HG03457 (cell line): ENCODE measurements around the gene OXGR1.
"Not testable (repeated sequence)": the region's sequence is repeated elsewhere in the genome, so short reads cannot be mapped to it uniquely, and the experiment has no call there.

Source experiments
- ATAC-seq: cut with Tn5 transposase; IDR thresholded peaks from one replicate; pipeline ENCODE4 v1.9.1; 2021; ENCODE audit warnings: moderate number of reproducible peaks; ENCODE audit not compliant: unreplicated experiment

OXGR1 gene

DNA sequence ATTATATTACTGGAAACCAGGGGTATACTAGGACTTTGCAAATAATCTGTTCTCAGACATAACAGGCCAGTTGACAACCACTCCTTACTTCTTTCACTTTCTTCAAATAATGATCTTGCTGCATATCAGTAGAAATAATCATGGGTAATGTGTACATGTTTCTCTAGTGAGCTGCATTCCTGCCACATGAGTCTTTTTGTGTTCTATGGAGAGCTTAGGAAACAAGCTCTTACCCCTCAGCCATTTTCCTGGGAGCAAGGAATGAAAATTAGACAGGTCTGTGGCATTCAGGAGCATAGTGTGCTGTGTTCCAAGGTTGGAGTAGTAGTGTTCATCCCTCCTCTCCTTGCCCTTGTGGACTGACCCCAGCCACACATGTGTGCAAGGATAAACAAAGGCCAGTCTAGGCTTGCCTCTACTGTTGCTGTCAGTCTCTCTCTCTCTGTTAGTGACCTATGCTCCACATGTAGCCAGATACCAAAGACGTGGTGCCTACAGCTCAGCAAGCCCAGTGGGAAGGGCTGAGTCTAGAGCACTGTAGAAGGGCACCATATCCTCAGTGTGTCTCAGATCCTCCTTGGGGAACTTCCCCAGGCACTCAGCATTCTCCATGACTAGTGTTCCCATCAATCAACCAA is 11.5 kb upstream of the OXGR1 start:
- ATAC-seq, result no peak

DNA sequence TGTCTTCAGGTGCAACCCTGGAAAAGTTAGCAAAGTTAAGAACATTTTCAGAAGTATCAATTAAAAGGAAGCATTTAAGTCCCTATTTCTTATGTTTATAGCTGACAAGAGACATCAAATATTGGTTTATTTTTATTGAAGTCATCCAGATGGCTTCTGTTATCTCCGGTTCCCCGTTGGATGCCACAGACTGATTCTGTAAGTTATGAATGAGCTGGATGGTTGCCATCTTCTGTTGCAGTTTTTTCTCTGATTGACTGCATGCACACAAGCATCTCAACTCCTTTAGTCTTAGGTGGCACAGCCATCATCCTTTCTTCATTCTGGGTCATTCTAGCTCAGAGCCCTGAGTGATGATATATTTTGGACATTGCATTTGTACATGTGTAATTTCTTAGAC is 10.6 kb upstream of the OXGR1 start:
- no peak for ATAC-seq

DNA sequence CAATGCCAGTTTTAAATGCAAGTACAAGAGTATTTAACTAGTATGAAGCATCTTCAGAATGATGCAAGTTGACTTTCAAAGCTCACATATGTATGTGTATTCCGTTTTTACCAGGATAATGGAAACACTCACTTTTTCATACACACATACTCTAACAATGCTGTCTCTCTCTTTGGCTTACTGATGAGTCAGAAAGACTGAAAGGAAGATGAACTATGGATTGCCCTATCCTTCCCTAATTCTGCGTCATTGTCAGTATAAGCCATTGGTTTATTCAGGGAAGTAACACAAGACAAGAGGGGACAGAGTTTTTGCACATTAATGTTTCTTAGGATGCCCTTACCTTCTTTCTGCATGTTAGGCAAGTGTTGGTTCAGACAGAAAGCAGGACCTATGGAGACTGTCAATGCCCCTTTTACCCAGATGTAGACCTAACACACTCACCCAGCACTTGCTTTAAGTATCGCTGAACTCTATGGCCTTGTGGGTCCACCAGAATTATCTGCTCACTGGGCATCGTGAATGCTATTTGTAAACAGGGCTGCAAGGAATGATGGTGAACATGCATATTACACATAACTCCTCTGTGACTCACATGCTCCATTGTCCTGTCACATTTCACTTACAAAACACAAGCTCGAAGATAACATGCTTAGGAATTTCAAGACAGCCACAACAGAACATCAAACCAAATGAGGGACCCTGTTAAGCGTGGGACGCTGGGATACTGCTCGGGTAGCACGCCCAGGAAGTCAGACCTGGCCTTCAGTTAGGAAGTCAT is 10.0 kb upstream of the OXGR1 start:
- no peak for ATAC-seq

DNA sequence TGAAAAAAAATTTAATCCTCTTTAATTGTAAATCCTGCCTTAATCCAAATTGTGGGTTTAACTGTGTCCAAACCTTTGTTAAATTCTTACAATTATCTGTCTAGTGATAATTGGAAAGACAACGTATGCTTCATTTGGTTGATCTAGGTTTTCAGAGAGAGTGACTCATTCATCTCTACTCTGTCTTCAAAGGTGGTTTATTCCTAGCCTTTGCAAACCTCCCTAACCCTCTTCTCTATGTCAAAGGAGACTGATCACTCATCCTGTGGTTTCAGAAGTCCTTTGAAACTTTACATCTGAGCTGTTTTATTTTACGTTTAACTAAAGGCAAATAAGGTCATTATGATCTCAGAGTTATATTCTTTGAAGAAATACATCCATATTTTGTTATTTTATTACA is 8.8 kb upstream of the OXGR1 start:
- no peak for ATAC-seq

DNA sequence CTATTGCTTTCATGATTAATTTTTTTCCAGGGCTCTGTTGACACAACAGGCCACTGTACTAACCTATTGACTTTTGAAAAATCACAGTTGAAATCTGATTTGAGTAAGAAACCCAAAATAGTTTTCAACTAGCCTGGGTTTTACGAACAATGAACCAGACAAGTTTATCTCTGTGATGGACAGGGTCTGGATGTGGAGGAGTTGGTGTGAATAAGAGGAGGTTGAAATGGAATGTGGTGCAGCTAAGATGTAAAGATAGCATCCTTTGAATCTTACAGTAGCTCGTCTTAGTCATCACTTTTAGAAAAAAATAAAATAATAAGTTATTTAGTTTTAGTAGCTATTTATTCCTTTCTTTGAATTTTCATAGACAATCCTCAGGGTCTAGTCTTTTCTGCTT is 8.3 kb upstream of the OXGR1 start:
- no peak for ATAC-seq

DNA sequence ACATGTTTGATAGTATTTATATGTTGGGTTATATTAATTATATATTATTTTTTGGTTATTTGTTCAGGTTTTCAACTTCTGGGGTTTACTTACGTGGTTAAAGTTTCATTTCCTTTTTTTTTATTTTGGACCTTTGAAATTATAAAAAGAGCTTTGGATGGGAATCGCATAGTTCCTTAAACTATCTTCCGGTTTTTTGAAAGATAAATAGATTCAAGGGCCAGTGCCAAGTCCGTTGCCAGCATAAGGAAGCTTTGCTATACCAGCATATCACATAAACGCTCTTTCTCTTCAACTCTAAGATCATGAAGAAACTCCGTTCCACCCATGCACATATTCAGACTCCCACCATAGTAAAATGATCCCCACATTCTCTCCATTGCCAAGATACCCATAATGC is 7.4 kb upstream of the OXGR1 start:
- ATAC-seq, result no peak

DNA sequence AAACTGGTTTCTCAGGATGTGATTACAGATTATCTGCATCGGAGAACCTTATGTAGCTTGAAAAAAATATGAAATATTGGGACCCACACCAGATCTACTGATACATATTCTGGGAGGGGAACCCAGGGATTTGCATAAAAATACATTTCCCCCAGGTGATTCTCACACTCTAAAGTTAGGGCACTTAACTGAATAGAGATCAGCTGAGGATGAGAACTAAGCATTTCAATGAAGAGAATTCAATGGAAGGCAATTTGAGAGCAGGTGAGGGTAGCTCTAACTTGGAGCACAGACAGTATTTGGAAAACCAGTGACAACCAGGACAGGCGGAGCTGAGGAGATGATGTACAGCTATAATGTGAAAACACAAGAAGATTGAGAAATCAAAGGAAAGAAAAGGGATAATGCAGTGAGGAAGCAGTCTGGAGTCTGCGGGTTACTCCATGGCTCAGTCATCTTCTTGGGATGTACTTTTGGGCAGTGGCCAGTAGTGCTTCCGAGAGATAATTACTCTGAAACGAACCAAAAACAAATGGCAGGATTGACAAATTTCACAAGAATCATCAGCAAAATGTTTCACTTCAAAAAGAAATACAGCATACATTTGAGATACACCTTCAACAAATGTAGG is 6.1 kb upstream of the OXGR1 start:
- no peak for ATAC-seq

DNA sequence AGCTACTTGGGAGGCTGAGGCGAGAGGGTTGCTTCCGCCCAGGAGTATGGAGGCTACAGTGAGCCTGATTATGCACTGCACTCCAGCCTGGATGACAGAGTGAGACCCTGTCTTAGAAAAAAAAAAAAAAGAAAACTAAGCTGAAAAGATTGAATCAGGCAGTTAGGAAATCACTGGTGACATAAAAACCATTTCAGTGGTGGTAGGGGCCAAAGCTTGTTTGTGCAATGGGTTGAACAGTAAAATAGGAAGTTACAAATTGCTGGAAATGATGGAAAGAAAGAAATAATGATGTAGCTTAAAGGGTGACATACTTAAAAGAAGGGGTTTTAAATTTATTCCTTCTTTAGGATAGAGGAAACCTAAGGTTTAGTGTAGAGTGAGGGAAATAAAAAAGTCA is 4.8 kb upstream of the OXGR1 start:
- no peak for ATAC-seq

DNA sequence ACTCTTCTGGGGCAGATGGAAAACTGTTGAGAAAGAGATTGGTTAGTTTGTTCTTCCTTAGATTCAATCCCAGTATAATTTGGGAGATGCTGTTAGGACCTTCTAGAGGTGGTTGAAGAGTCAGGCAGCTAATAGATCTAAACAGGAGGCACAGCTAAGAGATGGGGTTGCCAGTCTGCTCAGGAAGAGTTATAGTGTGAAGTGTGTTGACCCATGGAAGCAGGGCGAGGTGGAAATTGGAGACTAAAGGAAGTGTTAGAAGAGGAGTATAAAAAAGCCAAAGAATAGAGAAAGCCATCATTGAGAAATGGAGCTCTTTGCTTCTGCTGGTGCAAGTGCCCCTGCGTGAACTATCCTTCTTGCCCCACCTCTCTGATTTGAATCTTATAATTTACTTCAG is 3.8 kb upstream of the OXGR1 start:
- no peak for ATAC-seq

DNA sequence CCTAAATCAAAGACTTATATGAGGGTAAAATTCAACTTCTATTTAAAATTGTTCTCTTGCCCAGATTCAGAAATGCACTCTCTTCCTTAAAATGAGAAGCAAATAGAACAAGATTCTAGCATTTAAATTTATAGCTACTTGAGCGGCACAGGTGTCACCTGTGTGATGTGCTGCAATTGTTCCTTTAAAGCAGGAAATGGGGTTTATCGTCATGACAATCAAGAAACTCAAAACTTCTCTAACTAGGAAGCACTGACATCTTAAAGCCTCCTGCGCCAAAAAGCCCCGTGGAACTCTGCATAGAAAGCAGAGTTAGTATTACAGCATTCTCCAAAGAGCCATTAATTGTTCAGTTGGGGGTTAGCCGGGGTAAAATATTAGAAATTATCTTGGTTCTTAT is 2.6 kb upstream of the OXGR1 start:
- ATAC-seq, result no peak

DNA sequence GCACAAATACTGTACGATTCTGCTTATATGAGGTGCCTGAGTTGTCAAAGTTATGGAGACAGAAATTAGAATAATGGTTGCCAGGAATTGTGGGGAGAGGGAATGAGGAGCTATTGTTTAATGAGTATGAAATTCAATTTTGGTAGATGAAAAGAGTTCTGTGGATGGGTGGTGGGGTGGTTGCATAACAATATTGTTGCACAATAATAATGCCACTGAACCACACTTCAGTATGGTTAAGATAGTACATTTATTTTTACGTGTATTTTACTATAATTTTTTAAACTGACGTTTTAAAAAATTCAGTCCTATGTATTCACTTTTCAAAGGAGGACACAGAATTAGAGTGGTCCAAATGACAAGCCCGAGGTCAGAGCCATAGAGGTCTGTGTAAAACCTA is 1.8 kb upstream of the OXGR1 start:
- ATAC-seq, result no peak

DNA sequence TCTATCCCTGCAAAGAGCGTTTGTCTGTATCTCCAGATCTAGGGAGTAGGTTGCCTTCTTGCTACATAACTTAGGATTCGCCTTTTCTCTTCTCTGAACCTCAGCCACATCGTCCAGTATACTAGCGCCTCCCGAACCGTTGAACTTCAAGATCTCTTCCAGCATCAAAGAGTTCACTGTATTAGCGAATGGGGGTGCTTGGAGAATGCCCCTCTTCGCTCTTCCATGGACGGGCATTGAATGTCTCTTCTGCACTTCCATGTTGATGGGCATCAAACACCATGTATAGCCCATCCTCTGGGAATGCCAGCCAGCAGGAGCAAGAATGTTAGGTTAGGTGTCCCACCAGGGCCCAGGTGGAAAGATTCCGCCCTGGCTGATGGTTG is 575 bp upstream of the OXGR1 start:
- ATAC-seq, result no peak

DNA sequence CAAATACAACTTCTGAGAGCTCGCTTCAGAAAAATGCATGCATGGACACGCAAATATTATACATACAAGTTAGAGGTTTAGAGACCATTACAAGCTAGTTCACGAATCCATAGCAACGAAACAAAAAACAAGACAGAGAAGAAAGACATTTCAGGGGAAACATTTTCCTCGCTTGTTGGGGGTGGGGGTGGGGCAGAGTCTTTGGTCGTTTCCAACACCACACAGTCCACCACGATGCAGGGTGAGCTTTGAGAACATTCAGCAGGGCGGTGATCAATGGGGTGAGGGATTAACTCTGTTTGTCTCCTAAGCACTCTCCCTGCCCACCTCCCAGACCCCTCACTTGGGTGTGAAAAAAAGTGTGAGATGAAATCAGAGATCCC is 651 bp downstream of the OXGR1 start:
- ATAC-seq, result no peak

DNA sequence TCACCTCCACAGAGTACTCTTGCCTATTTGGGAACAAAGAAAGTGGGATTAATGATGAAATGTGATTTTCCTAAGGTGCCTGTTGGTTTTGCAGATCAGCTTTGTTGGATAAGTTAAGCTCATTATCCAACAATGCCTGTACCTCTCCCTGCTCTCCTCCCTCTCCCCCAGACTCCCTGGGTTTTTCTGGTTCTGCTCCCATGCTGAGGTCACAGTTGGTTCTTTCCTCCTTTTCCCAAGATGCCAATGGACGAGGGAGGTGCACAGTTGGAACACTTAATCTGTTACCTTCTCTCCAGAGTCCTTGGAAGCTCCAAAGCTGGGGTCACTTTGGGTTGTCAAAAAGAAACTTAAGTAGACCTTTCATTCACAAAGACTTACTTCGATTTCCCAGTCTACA is 1.6 kb downstream of the OXGR1 start:
- ATAC-seq, result no peak

DNA sequence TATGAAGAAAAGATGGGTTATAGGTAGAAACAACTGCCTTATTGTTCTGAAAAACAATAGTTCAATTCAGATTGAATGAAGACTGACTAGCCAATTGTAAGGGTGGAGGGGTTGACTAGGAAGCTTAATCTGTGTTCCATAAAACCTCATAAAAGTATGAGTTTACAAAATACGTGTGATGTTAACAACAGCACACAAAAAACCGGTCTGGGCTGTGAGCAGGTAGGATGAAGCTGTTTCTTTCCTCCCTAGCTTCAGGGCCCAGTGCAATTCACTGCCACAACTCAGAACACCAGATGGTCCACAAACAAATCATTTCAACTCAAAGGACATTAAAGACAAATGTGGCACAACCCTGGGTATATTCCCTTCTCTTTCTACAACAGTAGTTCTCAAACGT is 3.2 kb downstream of the OXGR1 start:
- ATAC-seq, result no peak

DNA sequence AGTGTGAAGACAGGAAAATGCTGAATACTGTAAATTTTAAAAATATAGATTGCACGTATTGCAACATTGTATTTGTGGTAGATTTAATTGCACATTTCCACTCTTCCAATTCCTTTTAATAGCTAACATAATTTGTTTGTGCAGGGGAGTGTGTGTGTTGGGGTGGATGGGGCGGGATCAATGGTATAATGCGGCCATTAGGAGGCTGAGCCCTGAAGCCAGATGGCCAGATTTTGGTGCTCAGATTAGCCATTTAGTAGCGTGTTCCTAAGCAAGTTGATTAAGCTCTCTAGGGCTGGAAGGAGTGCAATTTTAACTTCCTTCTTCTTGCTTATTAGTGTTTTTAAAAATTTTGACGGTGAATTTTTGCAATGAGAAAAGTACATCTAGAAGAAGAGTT is 5.8 kb downstream of the OXGR1 start:
- no peak for ATAC-seq

DNA sequence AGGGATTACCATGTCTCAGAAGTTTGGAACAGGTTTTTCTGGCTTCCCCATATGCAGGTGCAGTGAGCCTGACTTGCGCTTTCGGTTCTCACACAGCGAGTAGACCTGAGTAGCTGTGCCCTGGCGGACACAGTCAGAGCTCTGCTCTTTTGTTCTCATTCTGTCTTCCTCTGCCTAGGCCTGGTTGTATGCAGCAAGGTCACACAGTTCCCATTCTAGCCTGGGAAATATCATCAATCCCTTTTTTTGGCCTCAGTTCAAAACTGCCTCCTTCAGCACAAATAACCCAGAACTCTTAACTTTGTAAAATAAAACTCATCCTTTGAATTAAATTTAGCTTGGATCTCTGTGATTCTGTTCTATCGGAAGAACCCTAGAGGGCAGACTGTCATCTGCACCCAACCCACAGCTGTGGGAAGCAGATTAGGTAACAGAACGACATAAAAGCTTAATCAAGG is 10.2 kb downstream of the OXGR1 start:
- no peak for ATAC-seq

DNA sequence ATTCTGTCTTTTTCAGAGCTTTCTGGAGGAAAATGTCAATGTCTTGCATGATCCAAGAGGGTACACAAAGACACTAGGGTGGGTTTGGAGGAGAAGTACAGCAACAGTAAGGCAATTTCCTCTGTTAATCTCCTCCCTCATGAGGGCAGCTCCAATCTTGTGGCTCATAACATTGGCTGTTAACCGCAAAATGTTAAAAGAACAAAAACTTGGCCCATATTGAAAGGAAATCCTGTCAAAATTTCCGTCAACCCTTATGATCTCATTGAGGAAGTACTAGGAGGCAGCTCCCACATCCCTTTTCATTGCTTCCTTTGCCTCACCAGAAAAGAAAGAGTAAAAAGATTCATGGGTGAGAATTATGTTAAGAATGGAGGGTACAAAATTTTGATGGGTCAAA is 11.6 kb downstream of the OXGR1 start:
- ATAC-seq, result no peak

DNA sequence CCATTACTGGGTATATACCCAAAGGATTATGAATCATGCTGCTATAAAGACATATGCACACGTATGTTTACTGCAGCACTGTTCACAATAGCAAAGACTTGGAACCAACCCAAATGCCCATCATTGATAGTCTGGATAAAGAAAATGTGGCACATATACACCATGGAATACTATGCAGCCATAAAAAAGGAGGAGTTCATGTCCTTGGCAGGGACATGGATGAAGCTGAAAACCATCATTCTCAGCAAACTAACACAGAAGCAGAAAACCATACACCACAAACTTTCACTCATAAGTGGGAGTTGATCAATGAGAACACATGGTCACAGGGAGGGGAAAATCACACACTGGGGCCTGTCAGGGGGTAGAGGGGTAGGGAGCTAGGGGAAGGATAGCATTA is 14.4 kb downstream of the OXGR1 start:
- ATAC-seq, result not testable (repeated sequence)

DNA sequence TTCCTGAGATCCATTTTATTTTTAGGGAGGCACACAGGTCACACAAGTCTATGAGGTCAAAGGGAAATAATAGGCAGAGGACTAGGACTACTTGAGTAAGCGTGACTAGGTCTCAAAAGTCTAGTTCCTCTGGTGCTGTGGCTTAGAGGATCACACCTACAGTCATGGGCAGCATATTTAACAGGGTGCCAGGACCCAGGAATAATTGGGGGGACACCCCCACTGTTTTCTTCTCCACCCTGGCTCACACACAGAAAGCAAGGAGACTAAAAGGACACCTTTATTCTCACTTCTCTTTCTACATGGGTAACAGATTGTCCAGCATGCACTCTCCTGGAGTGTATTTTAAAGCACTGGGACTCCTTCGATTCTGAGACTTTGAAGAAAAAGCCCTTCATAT is 26.2 kb downstream of the OXGR1 start:
- ATAC-seq, result no peak

DNA sequence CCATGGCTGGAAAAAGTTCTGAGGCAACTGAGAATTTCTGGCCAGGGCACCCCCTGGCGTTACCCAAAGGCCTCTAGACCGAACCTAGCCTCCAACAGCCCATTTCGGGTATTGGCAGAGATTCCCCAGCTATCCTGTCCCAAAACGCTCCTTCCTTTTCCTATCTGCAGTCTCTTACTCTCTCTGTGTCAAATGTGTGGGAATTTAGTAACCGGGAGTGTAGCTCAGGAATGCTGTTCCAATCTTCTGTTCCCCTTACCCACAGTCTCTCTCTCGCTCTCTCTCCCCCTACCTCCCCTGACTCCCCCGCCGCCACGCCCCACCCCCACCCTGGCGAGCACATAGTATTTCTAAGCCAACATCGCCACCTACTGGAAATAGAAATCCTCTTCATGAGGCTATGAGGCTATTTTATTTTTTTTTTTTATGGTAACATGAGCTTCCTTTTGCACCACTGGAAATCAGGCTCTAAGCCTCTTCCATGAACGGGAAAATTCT is 27.0 kb downstream of the OXGR1 start:
- ATAC-seq, result no peak

DNA sequence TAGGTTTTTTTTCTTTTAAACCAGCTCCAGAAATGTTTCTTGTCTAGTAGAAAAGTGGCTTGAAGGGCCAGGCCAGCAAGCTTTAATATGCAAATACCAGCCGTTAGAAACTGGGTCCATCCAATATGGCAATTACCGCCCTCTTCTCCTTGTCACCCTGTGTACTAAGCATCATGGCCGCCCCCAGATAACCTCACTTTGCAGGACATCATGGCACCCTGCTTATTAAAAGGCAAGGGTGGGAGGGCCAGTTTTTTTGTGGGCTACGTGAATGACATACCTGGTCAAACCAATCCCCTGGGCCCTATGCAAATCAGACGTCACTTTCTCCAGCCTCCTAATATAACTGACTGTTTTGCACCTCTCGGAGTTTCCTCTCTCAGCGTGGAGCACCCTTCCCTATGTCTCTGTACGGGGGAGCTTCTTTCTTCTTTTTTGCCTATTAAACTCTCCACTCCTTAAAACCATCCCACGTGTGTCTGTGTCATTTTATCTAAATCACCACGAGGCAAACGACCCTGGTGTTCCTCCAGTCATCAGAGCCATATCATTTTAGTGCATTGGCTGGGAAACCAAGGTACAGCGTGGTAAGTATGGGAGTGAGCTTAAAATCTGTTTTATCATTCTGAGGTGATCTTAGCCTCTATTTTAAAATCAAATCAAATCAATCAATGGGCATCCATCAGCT is 27.7 kb downstream of the OXGR1 start:
- ATAC-seq, result no peak
